SJCRH30 (cell line): ENCODE results near the gene SH3GLB2. TPM values are rescaled to one million over a fixed set of nuclear protein-coding genes. Genes with fewer than 3 reads are reported as not detected.

Source experiments
- DNase-seq, 2 experiments: peaks; one replicate each; pipeline ENCODE4 v3.0.0-alpha.2; 2015 to 2020
- H3K27ac ChIP-seq: fragments of 250-450 bp; sonication (Bioruptor Pico); 2 replicates; pipeline ENCODE4 v1.5.1; 2020; ENCODE audit warnings: mild to moderate bottlenecking, moderate library complexity
- H3K27me3 ChIP-seq: fragments of 250-450 bp; sonication (Bioruptor Pico); 2 replicates; pipeline ENCODE4 v1.5.1; 2020; ENCODE audit warnings: mild to moderate bottlenecking, moderate library complexity
- H3K36me3 ChIP-seq: fragments of 250-450 bp; sonication (Bioruptor Pico); 2 replicates; pipeline ENCODE4 v1.5.1; 2020; ENCODE audit warnings: mild to moderate bottlenecking, moderate library complexity
- H3K4me1 ChIP-seq: fragments of 250-450 bp; sonication (Bioruptor Pico); 2 replicates; pipeline ENCODE4 v1.5.1; 2020; ENCODE audit warnings: mild to moderate bottlenecking, moderate library complexity
- H3K4me3 ChIP-seq: fragments of 250-450 bp; sonication (Bioruptor Pico); 2 replicates; pipeline ENCODE4 v1.5.1; 2020; ENCODE audit warnings: mild to moderate bottlenecking, moderate library complexity
- H3K9me3 ChIP-seq: fragments of 250-450 bp; sonication (Bioruptor Pico); replicated peaks from 2 replicates; pipeline ENCODE4 v1.5.1; 2020; ENCODE audit warnings: mild to moderate bottlenecking, moderate library complexity
- total RNA-seq: library from RNA; depleted of rRNA; stranded (reverse); fragments of >200 nt; shearing (Covaris generic); gene quantifications from 2 replicates; pipeline ENCODE4 v1.2.3, GENCODE V29; 2014; rRNA removed

SH3GLB2 gene
- total RNA-seq: 21.1 and 26.7 TPM in 2 replicates

- DNase-seq: peak; percentile 96
- H3K27me3 ChIP-seq: no peaks in the 10 kb centered on the region
- H3K4me1 ChIP-seq: peaks cover 24% of the 10 kb centered on the region
- no peak within 1 kb of the TSS for H3K27ac ChIP-seq
- H3K36me3 ChIP-seq: no peaks in the 10 kb centered on the region
- peak within 1 kb of the TSS; percentile 77 for H3K4me3 ChIP-seq
- H3K9me3 ChIP-seq: no peaks in the 10 kb centered on the region
Measured at GRCh38 chr9:129028192-129028966, at the start of gene SH3GLB2. Gene SH3GLB2 (minus strand): TSS chr9:129028331. CDS start chr9:129028154, 177 bp downstream.

- no peak for DNase-seq
Measured at GRCh38 chr9:129077236-129077635, 49.1 kb upstream of the SH3GLB2 start.

GRCh38 chr9:129076640-129077037 lies 48.5 kb upstream of the SH3GLB2 start:
- no peak overlapping the region for H3K4me3 ChIP-seq
- H3K27ac ChIP-seq: no peak overlapping the region
- H3K27me3 ChIP-seq: no peaks in the 10 kb centered on the region
- no peaks in the 10 kb centered on the region for H3K9me3 ChIP-seq
- no peaks in the 10 kb centered on the region for H3K4me1 ChIP-seq
- no peaks in the 10 kb centered on the region for H3K36me3 ChIP-seq
- DNase-seq: no peak

More at GRCh38 chr9:129077236-129077635, 49.1 kb upstream of the SH3GLB2 start:
- Histone ChIP-seq H3K27me3 (no peaks in the 10 kb centered on the region), H3K4me3 (no peak overlapping the region), H3K9me3 (no peaks in the 10 kb centered on the region), H3K27ac (no peak overlapping the region), H3K36me3 (no peaks in the 10 kb centered on the region), H3K4me1 (0 out of 2 replicates have a peak, but pooled peaks cover 3% of the 10 kb centered on the region)

- Histone ChIP-seq H3K4me3 (no peak overlapping the region), H3K4me1 (no peaks in the 10 kb centered on the region)
- no peak for DNase-seq
Measured at GRCh38 chr9:129075996-129076639, 48.0 kb upstream of the SH3GLB2 start.

GRCh38 chr9:129074106-129074505 lies 46.0 kb upstream of the SH3GLB2 start:
- Histone ChIP-seq H3K27ac (no peak overlapping the region), H3K4me3 (no peak overlapping the region), H3K27me3 (no peaks in the 10 kb centered on the region), H3K36me3 (no peaks in the 10 kb centered on the region), H3K9me3 (no peaks in the 10 kb centered on the region), H3K4me1 (peaks cover 4% of the 10 kb centered on the region; the same call in 1 of the 2 replicates)
- no peak for DNase-seq

More at GRCh38 chr9:129075996-129076639, 48.0 kb upstream of the SH3GLB2 start:
- H3K27ac ChIP-seq: no peak overlapping the region
- H3K36me3 ChIP-seq: no peaks in the 10 kb centered on the region
- no peaks in the 10 kb centered on the region for H3K9me3 ChIP-seq
- H3K27me3 ChIP-seq: no peaks in the 10 kb centered on the region

- H3K4me1 ChIP-seq: peaks cover 8% of the 10 kb centered on the region; the same call in 1 of the 2 replicates
- no peak overlapping the region for H3K27ac ChIP-seq
- no peaks in the 10 kb centered on the region for H3K9me3 ChIP-seq
- no peaks in the 10 kb centered on the region for H3K27me3 ChIP-seq
- H3K36me3 ChIP-seq: no peaks in the 10 kb centered on the region
- H3K4me3 ChIP-seq: no peak overlapping the region
- DNase-seq: no peak
Measured at GRCh38 chr9:129073404-129073803, 45.3 kb upstream of the SH3GLB2 start.

GRCh38 chr9:129072171-129072570 lies 44.0 kb upstream of the SH3GLB2 start:
- Histone ChIP-seq H3K4me1 (peaks cover 8% of the 10 kb centered on the region; the same call in 1 of the 2 replicates), H3K36me3 (0 out of 2 replicates have a peak, but pooled peaks cover 5% of the 10 kb centered on the region), H3K27me3 (no peaks in the 10 kb centered on the region), H3K9me3 (no peaks in the 10 kb centered on the region), H3K27ac (no peak overlapping the region), H3K4me3 (no peak overlapping the region)
- DNase-seq: no peak

- Histone ChIP-seq H3K27ac (no peak overlapping the region), H3K27me3 (no peaks in the 10 kb centered on the region), H3K9me3 (no peaks in the 10 kb centered on the region), H3K36me3 (0 out of 2 replicates have a peak, but pooled peaks cover 5% of the 10 kb centered on the region), H3K4me3 (no peak overlapping the region), H3K4me1 (peaks cover 8% of the 10 kb centered on the region; the same call in 1 of the 2 replicates)
- DNase-seq: no peak
Measured at GRCh38 chr9:129071526-129072126, 43.5 kb upstream of the SH3GLB2 start.

GRCh38 chr9:129070696-129071525 lies 42.8 kb upstream of the SH3GLB2 start:
- Histone ChIP-seq H3K4me3 (no peak overlapping the region), H3K27ac (no peak overlapping the region), H3K27me3 (no peaks in the 10 kb centered on the region), H3K9me3 (no peaks in the 10 kb centered on the region), H3K36me3 (peaks cover 5% of the 10 kb centered on the region; the same call in 1 of the 2 replicates), H3K4me1 (peaks cover 8% of the 10 kb centered on the region; the same call in 1 of the 2 replicates)
- DNase-seq: no peak

GRCh38 chr9:129069862-129070641 lies 41.9 kb upstream of the SH3GLB2 start:
- DNase-seq: no peak
- no peaks in the 10 kb centered on the region for H3K27me3 ChIP-seq
- peaks cover 14% of the 10 kb centered on the region for H3K36me3 ChIP-seq
- no peak overlapping the region for H3K27ac ChIP-seq
- H3K4me1 ChIP-seq: peaks cover 8% of the 10 kb centered on the region; the same call in 1 of the 2 replicates
- H3K9me3 ChIP-seq: no peaks in the 10 kb centered on the region
- no peak overlapping the region for H3K4me3 ChIP-seq

- Histone ChIP-seq H3K27me3 (no peaks in the 10 kb centered on the region), H3K4me1 (peaks cover 8% of the 10 kb centered on the region; the same call in 1 of the 2 replicates), H3K36me3 (peaks cover 15% of the 10 kb centered on the region), H3K9me3 (no peaks in the 10 kb centered on the region), H3K4me3 (no peak overlapping the region), H3K27ac (peak overlapping the region; percentile 29)
- DNase-seq: peak; percentile 79
Measured at GRCh38 chr9:129068990-129069861, 41.1 kb upstream of the SH3GLB2 start.

GRCh38 chr9:129068110-129068509 lies 40.0 kb upstream of the SH3GLB2 start:
- H3K4me3 ChIP-seq: no peak overlapping the region
- H3K4me1 ChIP-seq: peaks cover 8% of the 10 kb centered on the region; the same call in 1 of the 2 replicates
- no peak overlapping the region for H3K27ac ChIP-seq
- H3K36me3 ChIP-seq: peaks cover 18% of the 10 kb centered on the region
- H3K9me3 ChIP-seq: no peaks in the 10 kb centered on the region
- no peaks in the 10 kb centered on the region for H3K27me3 ChIP-seq
- DNase-seq: no peak

GRCh38 chr9:129064499-129064908 lies 36.4 kb upstream of the SH3GLB2 start:
- Histone ChIP-seq H3K4me3 (no peak overlapping the region), H3K9me3 (no peaks in the 10 kb centered on the region), H3K36me3 (peaks cover 30% of the 10 kb centered on the region), H3K27ac (no peak overlapping the region), H3K4me1 (peaks cover 4% of the 10 kb centered on the region; the same call in 1 of the 2 replicates), H3K27me3 (no peaks in the 10 kb centered on the region)
- DNase-seq: no peak
